ENCODE measurements around the gene ANGPTL4.
"Not testable (repeated sequence)": the region's sequence is repeated elsewhere in the genome, so short reads cannot be mapped to it uniquely, and the experiment has no call there.

ANGPTL4 gene

GRCh38 chr19:8334458-8335342 lies 29.3 kb upstream of the ANGPTL4 start:
- FAIRE-seq: no peak

- FAIRE-seq: no peak
These were observed 28.4 kb upstream of the ANGPTL4 start for GRCh38 chr19:8335343-8336071.

DNA sequence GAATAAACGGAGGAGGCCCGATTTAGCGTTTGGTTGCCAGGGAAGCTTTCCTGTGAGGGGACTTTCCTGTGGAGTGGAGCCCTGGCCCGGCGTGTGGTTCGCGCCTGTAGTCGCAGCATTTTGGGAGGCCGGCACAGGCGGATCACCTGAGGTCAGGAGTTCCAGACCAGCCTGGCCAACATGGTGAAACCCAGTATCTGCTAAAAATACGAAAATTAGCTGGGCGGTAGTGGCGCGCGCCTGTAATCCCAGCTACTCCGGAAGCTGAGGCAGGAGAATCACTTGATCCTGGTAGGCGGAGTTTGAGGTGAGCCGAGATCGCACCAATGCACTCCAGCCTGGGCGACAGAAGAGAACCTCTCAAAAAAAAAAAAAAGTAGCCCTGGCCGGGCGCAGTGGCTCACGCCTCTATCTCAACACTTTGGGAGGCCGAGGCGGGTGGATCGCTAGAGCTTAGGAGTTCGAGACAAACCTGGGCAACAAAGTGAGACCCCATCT lies 27.8 kb upstream of the ANGPTL4 start:
- FAIRE-seq: no peak

GRCh38 chr19:8336660-8337059 lies 27.3 kb upstream of the ANGPTL4 start:
- no peak for FAIRE-seq

GRCh38 chr19:8337728-8338127 lies 26.2 kb upstream of the ANGPTL4 start:
- FAIRE-seq: no peak

- FAIRE-seq: no peak
These were observed 25.1 kb upstream of the ANGPTL4 start for GRCh38 chr19:8338835-8339234.

DNA sequence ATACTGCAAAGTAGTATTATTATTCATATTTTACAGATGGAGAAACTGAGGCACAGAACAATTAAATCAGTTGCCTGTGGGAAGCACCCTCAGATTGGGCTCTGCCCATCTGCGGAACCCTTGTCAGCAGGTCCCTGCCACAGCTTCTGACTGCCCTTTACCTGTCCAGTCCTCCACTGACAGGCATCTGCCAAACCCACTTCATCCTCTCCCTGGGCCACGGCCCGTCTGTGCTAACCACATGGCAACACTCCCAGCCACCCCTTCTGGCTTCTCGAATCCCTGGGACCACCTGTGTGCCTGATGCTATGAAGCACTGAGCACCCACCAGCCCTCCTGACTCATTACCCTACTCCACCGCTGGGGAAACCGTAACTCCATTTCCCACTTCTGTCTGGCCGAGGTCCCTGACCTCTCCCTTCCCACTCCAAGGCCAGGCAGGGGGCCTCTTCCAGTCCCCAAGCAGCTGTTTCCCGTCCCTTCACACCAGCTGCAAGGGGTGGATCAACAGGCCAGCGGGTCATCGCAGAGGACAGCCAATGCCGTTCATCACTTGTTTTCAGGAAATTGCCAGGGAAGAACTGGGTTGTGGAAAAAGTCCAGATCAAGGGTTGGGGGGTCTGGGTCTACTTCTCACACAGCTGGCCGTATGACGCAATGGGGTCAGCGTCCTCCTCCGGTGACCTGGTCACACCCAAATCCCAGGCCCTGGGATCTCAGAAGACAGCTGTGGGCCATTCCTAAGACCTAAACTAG lies 23.4 kb upstream of the ANGPTL4 start:
- no peak for FAIRE-seq

DNA sequence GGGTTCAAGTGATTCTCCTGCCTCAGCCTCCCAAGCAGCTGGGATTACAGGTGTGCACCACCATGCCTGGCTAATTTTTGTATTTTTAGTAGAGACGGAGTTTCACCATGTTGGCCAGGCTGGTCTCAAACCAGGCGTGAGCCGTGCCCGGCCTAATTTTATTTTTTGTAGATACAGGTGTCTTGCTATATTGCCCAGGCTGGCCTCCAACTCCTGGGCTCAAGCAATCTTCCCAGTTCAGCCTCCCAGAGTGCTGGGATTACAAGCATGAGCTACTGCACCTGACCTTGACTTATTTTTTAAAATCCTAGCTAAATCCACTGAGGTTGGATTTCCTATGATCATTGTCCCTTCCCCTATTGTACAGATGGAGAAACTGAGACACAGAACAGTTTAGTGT lies 22.5 kb upstream of the ANGPTL4 start:
- not testable (repeated sequence) for FAIRE-seq

DNA sequence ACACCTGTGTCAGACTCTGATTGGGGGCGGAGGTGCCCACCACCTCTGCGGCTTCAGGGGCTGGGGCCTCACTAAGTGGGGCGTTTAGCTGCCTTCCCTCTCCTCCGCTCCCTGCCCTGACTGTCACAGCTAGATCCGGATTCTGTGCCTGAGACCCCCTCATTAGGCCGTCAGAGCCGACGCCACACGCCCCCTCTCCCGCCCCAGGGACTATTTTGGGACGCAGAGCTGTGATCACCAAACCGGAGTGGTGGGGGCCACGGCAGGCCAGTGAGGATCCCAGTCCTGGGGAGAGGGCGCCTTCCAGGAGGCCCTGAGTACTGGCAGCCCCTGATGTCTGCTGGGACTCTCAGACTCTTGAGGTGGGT lies 21.7 kb upstream of the ANGPTL4 start:
- no peak for FAIRE-seq

- no peak for FAIRE-seq
These were observed 21.1 kb upstream of the ANGPTL4 start, which contains the start of gene KANK3 for GRCh38 chr19:8342684-8343482. Gene KANK3, minus strand, starts transcription at chr19:8343262. Its CDS starts 5,434 bp downstream, at chr19:8337828.

DNA sequence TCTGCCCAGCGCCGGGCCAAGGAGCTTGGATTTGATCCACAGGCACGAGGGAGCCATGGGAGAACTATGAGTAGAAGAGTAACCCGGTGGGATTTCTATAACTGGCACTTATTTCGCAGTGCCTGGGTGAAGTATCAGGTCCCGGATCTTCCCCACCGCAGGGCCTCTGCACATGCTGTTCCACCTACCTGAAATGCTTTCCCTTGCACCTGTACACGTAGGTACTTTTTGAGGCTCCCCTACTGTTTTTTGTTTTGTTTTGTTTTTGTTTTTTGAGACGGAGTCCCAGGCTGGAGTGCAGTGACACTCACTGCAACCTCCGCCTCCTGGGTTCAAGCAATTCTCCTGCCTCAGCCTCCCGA lies 20.5 kb upstream of the ANGPTL4 start:
- FAIRE-seq: no peak

- FAIRE-seq: not testable (repeated sequence)
These were observed 14.2 kb upstream of the ANGPTL4 start for GRCh38 chr19:8349629-8350372.

DNA sequence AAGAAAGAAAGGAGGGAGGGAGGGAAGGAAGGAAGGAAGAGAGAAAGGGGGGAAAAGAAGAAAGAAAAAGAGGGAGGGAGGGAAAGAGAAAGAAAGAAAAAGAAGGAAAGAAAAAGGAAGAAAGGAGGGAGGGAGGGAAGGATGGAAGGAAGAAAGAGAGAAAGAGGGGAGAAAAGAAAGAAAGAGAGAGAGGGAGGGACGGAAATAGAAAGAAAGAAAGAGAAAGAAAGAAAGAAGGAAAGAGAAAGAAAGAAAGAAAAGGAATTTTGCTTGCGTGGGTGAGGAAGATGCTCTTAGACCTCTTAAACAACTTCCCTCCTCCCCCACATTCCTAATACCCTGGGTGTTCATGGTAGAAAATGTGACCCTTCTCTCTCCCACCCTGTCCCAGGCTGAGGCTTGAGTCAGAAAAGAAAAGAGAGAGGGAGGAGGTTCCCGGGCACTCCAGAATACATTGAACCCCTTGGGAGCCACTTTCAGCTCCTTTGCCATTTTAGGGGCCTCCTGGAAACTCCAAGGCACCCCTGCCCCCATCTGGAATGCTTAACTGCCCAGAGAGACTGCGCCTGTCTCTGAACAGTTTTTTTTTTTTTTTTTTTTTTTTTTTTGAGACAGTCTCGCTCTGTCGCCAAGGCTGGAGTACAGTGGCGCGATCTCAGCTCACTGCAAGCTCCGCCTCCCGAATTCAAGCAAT lies 11.7 kb upstream of the ANGPTL4 start:
- no peak for FAIRE-seq

DNA sequence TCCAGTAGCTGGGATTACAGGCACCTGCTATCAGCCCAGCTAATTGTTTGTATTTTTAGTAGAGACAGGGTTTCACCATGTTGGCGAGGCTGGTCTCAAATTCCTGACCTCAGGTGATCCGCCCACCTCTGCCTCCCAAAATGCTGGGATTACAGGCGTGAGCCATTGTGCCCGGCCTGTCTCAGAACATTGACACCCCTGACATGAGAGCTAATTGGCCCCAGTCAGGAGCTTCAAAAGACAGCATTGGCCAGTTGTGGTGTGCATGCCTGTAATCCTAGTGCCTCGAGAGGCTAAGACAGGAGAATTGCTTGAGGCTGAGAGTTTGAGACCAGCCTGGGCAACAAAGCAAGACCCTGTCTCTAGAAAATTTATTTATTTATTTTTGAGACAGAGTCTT lies 11.1 kb upstream of the ANGPTL4 start:
- FAIRE-seq: not testable (repeated sequence)

DNA sequence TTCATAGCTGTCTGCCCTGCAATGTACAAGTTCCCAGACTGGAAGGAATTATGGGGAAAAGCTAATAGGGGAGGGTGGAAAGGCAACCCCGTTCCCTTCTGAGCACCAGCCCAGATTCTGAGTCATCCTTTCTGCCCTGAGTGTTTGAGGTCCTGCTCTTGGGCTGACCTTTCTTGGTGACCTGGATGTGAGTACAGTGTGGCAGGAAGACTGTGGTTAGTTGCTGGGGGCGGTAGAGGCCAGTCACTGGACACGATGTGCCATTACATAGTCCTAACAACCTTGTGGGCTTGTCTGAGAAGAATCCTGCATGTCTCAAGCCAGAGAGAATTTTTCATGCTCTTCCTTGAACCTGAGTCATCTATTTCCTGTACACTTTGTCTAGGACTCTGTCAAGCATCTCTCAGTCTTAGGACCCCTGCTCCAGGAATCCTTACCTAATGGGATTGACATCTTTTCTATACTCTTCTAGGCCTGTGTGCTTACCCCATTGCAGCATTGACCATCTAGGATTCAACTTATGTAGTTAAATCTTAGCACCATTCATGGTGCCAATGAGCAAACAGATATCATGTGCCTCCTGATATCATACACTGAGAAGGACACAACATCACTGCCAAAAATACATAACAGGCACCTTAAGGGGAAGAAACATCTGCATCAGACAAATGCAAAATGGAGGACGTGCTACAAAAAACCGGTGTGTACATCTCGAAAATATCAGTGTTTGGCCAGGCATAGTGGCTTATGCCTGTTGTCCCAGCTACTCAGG lies 8.1 kb upstream of the ANGPTL4 start:
- FAIRE-seq: no peak

DNA sequence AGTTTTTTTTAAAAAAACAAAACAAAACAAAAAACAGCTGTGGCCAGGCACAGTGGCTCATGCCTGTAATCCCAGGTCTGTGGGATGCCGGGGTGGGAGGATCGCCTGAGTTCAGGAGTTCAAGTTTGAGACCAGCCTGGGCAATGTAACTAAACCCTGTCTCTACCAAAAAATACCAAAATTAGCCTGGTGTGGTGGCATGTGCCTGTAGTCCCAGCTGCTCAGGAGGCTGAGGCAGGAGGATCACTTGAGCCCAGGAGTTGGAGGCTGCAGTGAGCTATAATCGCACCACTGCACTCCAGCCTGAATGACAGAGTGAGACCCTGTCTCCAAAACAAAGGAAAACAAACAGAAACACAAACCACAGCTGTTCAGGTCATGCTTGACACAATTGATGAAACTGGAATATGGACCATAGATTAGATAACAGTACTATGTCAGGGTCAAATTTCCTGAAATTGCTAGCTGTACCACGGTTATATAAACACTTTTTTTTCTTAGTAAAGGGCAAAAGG lies 6.9 kb upstream of the ANGPTL4 start:
- no peak for FAIRE-seq

- no peak for FAIRE-seq
These were observed 5.0 kb upstream of the ANGPTL4 start for GRCh38 chr19:8358948-8359347.

DNA sequence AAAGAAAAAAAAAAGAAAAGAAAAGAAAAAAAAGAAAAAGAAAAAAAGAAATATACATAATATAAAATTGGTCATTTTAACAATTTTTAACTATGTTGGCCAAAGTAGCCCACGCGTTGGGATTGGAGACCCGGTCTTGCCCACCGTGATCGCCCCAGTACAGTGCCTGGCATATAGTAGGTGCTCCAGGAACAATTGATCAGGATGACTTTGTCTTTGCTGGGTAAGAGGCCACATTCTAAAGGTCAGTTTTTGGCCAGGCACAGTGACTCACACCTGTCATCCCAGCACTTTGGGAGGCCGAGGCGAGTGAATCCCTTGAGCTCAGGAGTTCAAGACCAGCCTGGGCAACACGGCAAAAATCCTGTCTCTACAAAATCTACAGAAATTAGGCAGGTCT lies 3.8 kb upstream of the ANGPTL4 start:
- FAIRE-seq: no peak

DNA sequence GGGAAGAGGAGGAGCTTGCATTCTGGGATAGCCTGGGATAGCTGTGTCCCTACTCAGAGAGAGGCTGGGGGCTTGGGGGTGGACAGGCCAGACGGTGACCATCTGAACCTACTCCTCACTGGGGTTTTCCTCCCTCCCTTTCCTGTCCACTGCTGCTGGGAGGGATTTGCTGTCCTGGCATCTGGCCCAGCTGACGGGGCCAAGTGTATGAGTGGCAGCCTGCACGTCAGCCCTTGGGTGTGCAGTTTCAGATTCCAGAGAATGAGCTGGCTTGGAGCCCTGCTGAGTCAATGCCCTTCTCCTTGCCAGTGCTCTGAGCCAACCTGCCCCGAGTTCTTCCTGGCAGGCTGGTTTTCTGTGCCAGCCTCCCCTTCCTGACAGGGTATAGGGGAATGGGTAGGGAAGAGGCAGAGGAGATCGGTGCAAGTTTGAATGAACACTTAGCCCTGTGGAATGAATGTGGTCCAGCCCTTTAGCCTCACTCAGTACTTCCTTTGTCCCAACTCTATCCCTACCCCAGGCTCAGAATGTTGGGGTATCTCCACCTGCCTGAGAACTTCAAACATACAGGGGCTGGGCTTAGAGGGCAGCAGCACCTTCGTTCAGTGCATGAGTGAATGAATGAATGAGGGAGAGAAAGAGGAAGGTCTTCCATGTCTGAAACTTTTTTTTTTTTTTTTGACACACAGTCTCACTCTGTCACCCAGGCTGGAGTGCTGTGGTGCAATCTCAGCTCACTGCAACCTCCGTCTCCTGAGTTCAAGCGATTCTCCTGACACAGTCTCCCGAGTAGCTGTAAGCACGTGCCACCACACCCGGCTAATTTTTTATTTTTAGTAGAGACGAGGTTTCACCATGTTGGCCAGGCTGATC lies 1.8 kb upstream of the ANGPTL4 start:
- FAIRE-seq: no peak
